RWPE1 (cell line): ENCODE measurements around the gene WNT4.

ENCODE experiments used
- CTCF ChIA-PET: fragments of 350-600 bp; sonication (Branson Sonifier 250); formaldehyde crosslinking; extraction: SDS; loops from one replicate; lab custom pipeline; 2021; lab: Yijun Ruan, JAX
- POLR2A ChIA-PET: fragments of 400-600 bp; formaldehyde crosslinking; extraction: SDS; loops from one replicate; lab custom pipeline; 2020; ENCODE audit warnings: antibody characterized with exemption; ENCODE audit not compliant: low non-redundant PET; lab: Yijun Ruan, JAX
- DNase-seq: peaks from one replicate; pipeline ENCODE4 v3.0.0; 2012; ENCODE audit warnings: low spot score
- H3K27ac ChIP-seq: fragments of 450-650 bp; 2 replicates; pipeline ENCODE4 v1.5.1; 2017
- CTCF ChIP-seq: fragments of 450-650 bp; conservative IDR thresholded peaks from 2 replicates; pipeline ENCODE4 v1.5.1; 2017; ENCODE audit warnings: low read depth, mild to moderate bottlenecking

WNT4 gene

DNA sequence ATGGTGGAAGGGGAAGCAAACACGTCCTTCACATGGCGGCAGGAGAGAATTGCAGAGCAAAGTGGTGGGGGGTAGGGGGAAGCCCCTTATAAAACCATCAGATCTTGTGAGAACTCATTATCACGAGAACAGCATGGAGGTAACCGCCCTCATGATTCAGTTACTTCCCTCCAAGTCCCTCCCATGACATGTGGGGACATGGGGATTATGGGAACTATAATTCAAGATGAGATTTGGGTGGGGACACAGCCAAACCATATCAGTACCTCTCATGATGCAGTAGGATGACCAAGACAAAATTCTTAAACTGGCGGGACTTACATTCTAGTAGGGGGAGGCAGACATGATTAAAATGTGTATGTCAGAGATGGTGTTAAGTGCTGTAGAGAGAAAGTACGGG lies 38.8 kb downstream of the WNT4 start:
- POLR2A ChIA-PET, result no interaction called here
- CTCF ChIA-PET, result no interaction called here
- no peak overlapping the region for H3K27ac ChIP-seq
- TF ChIP-seq CTCF, result no peak
- no peak for DNase-seq

DNA sequence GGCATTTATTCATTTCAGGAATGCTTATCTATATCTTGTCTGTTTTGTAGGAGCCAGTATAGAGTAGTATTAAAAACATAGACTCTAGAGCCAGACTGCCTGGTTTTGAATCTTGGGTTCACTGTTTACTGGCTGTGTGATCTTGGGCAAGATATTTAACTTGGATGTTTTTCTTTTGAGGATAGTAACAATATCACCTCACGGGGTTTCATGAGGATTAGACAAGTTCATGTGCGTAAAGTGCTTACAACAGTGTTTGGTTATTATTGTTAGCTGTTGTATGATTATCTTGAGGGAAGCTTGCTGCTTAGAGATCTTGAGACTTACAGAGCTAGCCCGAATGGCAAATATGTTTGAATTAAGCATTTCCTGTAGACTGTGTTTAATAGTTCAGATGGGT lies 40.2 kb downstream of the WNT4 start:
- CTCF ChIA-PET, result interaction anchor here (0.6 kb wide), 1 partner anchor 328 kb away, joined by 3 read pairs; no protein-coding TSS in a partner anchor
- POLR2A ChIA-PET, result no interaction called here
- no peak overlapping the region for H3K27ac ChIP-seq
- no peak for DNase-seq
- no peak for TF ChIP-seq CTCF

- H3K27ac ChIP-seq, result peak overlapping the region; percentile 25
- CTCF ChIA-PET, result no interaction called here
- no peak for DNase-seq
- no peak for TF ChIP-seq CTCF
- POLR2A ChIA-PET, result no interaction called here
These were observed 40.9 kb downstream of the WNT4 start for GRCh38 chr1:22101995-22102394.

GRCh38 chr1:22101199-22101598 lies 41.7 kb downstream of the WNT4 start:
- DNase-seq, result no peak
- CTCF ChIA-PET, result no interaction called here
- no peak overlapping the region for H3K27ac ChIP-seq

DNA sequence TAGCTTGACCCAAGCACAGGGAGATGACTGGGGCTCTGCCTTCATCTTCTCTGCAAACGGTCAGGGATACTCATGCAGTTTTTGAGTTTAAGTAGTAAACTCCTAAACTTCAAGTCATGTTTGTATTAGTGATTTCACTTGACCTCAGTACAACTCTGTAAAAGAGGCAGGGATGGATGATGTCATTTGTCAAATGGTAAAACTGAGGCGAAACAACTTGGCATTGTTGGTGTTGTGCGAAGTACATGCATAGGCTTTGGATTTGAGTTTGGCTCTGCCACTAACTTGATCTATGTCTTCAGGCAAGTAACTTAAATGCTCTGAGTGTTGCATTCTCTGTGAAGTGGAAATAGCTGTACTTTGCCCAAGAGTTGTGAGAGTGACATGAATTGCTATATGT lies 42.7 kb downstream of the WNT4 start:
- ChIA-PET CTCF (interaction anchor here (0.6 to 0.7 kb wide), 2 partner anchors 84 to 393 kb away, joined by 4 to 8 read pairs; no protein-coding TSS in a partner anchor), POLR2A (no interaction called here)
- no peak overlapping the region for H3K27ac ChIP-seq
- no peak for DNase-seq
- no peak for TF ChIP-seq CTCF

More at GRCh38 chr1:22101199-22101598, 41.7 kb downstream of the WNT4 start:
- POLR2A ChIA-PET, result no interaction called here
- no peak for TF ChIP-seq CTCF

DNA sequence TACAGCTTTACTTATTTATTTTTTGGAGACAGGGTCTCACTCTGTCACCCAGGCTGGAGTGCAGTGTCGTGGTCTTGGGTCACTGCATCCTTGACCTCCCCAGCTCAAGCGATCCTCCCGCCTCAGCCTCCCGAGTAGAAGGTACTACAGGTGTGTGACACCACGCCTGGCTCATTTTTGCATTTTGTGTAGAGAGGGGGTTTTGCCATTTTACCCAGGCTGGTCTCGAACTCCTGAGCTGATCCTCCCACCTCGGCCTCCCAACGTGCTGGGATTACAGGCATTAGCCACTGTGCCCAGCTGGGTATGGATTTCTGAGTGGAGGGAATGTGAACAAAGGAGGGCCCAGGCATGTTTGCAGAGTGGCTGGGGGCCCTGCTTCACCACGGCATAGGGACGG lies 44.1 kb downstream of the WNT4 start:
- no peak for TF ChIP-seq CTCF
- DNase-seq, result no peak
- ChIA-PET POLR2A (no interaction called here), CTCF (interaction anchor here (0.5 to 0.7 kb wide), 3 partner anchors 34 to 568 kb away, joined by 3 to 6 read pairs (median 3); no protein-coding TSS in a partner anchor)
- no peak overlapping the region for H3K27ac ChIP-seq
